Left ventricle myocardium inferior (tissue), 1 donor: ENCODE measurements around the gene DCD. TPM values are rescaled to one million over a fixed set of nuclear protein-coding genes. Genes with fewer than 3 reads are reported as not detected.

Experiments
- DNase-seq: peaks from one replicate; pipeline ENCODE4 v3.0.0-alpha.2; 2020
- H3K27ac ChIP-seq: fragments of 200-600 bp; replicated peaks from 2 replicates; pipeline ENCODE4 v1.8.0; 2021
- H3K27me3 ChIP-seq: fragments of 200-600 bp; 2 replicates; pipeline ENCODE4 v1.8.0; 2021; ENCODE audit warnings: low read depth
- H3K36me3 ChIP-seq: fragments of 200-600 bp; 2 replicates; pipeline ENCODE4 v1.8.0; 2021
- H3K4me1 ChIP-seq: fragments of 200-600 bp; 2 replicates; pipeline ENCODE4 v1.8.0; 2021
- H3K4me3 ChIP-seq: fragments of 200-600 bp; 2 replicates; pipeline ENCODE4 v1.8.0; 2021; ENCODE audit warnings: mild to moderate bottlenecking, moderate library complexity
- H3K9me3 ChIP-seq: fragments of 200-600 bp; replicated peaks from 2 replicates; pipeline ENCODE4 v1.8.0; 2021
- CTCF ChIP-seq: fragments of 200-600 bp; IDR thresholded peaks from 2 replicates; pipeline ENCODE4 v1.8.0; 2021; ENCODE audit warnings: antibody characterized with exemption, mild to moderate bottlenecking, borderline replicate concordance
- intact Hi-C: fragments of 100-400 bp; cut with micrococcal nuclease; formaldehyde crosslinking; loops from one replicate; pipeline ENCODE4 v1.11.0; 2022
- total RNA-seq: library from RNA; stranded (reverse); fragmentation: NEBNext Ultra II Directional; extraction: Animal tissue kit (Norgen Biotek cat#: 25700); gene quantifications from one replicate; pipeline ENCODE4 v1.2.1, GENCODE V29; 2021
- donor health status: DM: no; HTN: yes; CAD: no; lungs with severe emphysema.

DCD gene
- total RNA-seq, 1 donor from 2014 or later = not detected

DNA sequence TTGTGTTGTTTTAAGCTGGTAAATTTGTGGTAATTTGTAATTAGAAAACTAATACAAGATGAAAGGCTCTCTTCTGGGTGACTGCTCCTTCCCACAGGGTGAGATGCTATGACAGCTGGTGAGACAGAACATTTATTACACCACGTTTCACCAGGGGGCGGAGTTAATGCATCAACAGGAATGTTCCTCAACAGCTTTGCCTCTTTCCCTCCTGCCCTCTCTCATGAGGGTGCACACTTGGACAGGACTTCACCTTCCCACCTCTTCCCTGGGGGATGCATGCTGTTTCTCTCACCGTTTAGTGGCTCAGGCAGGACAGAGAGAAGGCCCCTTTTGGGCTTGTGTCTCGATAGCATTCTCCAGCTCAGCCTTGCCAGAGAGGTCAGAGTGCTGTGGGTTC lies 46.3 kb downstream of the DCD start:
- TF ChIP-seq CTCF = no peak

GRCh38 chr12:54598970-54599369 lies 49.2 kb downstream of the DCD start:
- no peaks in the 10 kb centered on the region for H3K9me3 ChIP-seq
- no peak overlapping the region for H3K27ac ChIP-seq
- no peak overlapping the region for H3K4me3 ChIP-seq
- no peak for DNase-seq
- no peaks in the 10 kb centered on the region for H3K36me3 ChIP-seq
- H3K4me1 ChIP-seq = no peaks in the 10 kb centered on the region
- H3K27me3 ChIP-seq = peaks cover 12% of the 10 kb centered on the region
- TF ChIP-seq CTCF = no peak
- intact Hi-C loops = no loop called here

More for the DNA sequence above, 46.3 kb downstream of the DCD start:
- Histone ChIP-seq H3K27ac (no peak overlapping the region), H3K4me1 (no peaks in the 10 kb centered on the region), H3K27me3 (peaks cover 12% of the 10 kb centered on the region), H3K36me3 (no peaks in the 10 kb centered on the region), H3K9me3 (no peaks in the 10 kb centered on the region), H3K4me3 (no peak overlapping the region)
- intact Hi-C loops = no loop called here
- no peak for DNase-seq

GRCh38 chr12:54596526-54596946 lies 51.6 kb downstream of the DCD start:
- H3K4me3 ChIP-seq = no peak overlapping the region
- peak; percentile 87 for TF ChIP-seq CTCF
- no peaks in the 10 kb centered on the region for H3K9me3 ChIP-seq
- no peaks in the 10 kb centered on the region for H3K36me3 ChIP-seq
- intact Hi-C loops = no loop called here
- DNase-seq = peak; percentile 48
- no peak overlapping the region for H3K27ac ChIP-seq
- H3K4me1 ChIP-seq = peaks cover 3% of the 10 kb centered on the region
- peaks cover 19% of the 10 kb centered on the region for H3K27me3 ChIP-seq

DNA sequence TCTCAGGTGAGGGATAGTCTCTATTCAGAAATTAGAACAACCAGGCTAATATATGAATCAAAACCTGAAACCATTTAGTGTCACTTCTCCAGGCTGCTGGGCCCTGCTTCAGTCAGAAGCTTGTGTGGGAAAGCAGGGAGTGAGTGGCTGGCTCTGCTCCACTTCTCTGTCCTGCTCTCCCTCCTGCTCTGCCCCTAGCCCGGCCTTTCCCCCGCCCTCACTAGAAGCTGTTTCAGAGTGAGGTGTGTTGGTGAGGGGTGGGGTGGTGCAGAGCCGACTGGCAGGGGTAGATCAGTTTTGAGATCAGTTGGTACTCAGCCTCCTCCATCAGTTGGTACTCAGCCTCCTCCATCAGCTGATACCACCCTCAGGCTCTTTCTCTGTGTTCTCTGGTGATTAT lies 52.7 kb downstream of the DCD start:
- Histone ChIP-seq H3K36me3 (no peaks in the 10 kb centered on the region), H3K4me3 (no peak overlapping the region), H3K9me3 (no peaks in the 10 kb centered on the region), H3K27ac (no peak overlapping the region), H3K4me1 (peaks cover 14% of the 10 kb centered on the region), H3K27me3 (peaks cover 28% of the 10 kb centered on the region)
- TF ChIP-seq CTCF = no peak
- no peak for DNase-seq
- intact Hi-C loops = no loop called here

Other genes starting within 250 kb of the DCD start
- 55.3 TPM for gene ITGA5, start 229.1 kb downstream of the DCD start, total RNA-seq
- gene GTSF1, start 174.8 kb downstream of the DCD start, total RNA-seq = not detected
- gene NCKAP1L, start 150.6 kb downstream of the DCD start, total RNA-seq = 7.5 TPM
- 1.8 TPM for gene PDE1B, start 98.8 kb downstream of the DCD start, total RNA-seq
- 75.0 TPM for gene PPP1R1A, start 59.7 kb downstream of the DCD start, total RNA-seq
- not detected for gene LACRT, start 13.5 kb downstream of the DCD start, total RNA-seq
- not detected for gene MUCL1, start 206.2 kb upstream of the DCD start, total RNA-seq